Measurements from ENCODE around the gene EXD3.

EXD3 gene

DNA sequence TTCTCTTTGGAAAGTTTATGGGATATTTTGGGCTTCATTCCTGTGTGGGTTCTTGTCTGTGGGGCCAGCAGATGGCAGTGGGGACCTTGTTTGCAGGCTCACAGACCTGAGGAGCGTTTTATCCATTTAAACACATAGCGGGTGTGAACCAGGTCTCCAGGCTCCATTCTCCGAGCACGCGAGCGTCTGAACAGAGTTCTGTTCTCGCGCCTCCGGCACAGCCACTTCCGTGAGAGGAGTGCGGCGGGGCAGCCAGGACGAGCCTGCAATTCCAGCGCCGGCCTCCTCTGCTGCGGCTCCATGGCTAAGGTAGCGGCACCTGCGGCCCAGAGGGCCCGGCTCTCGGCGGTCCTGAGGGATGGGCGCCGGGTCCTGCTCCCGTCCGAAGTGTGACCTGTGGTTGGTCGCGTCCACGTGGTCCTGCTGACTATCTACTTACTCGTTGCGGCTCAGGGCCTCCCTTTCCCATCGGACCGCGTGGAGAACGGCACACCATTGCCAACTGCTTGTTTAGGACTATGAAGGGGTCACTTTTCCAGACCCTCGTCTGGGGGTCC lies 128.2 kb downstream of the EXD3 start:
- DNase-seq (ENCODE audit: low read depth): no peak

DNA sequence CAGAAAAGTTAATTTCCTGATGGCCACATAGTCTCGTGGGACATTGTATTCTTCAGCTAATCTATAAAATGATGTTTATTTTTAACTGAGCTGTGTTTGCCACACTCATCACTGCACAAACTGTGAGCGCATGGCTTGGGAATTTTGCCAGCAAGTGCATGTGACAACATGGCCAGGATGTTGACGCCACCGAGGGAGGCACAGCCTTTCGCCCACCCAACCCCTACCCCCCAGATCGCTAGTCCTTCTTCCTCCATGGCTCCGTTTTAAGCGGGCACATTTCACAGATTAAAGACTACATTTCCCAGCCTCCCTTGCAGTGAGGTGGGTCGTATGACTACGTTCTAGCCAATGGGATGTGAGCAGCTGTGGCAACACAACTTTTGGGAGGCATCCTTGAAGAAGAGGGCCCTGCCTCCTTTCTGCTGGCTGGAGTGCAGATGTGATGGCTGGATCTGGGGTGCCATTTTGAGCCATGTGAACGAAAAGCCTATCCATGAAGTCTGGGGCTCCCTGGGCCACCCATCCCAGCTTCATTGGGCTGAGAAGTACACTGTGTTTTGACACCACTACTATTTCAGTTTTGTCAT lies 128.8 kb downstream of the EXD3 start:
- DNase-seq (ENCODE audit: low read depth): no peak

DNA sequence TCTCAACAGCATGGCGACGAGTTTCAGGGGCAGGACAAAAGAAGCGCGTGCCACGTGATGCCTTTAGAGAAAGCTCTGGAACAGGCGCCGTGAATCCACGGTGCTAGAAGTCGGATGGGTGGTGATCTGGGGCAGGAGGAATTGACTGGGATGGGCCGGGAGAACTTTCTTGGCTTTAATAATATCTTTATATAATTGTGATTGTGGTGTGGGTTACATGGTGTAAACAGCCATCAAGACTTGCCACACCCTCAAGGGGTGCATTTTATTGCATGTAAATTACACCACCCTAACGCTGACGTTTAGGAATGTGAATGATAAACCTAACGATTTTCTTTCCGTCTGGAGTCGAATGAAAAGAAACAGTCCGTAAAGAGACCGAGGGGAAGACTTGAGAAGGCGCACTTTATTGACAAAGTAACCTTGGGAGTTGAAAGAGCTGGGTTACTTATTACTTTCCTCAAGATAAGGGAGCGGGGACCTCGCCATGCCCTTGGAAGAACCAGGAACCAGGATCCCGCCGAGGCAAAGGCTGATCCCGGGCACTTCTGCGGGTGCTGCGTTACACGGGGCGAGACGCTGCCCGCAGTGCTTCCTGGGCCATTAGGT lies 129.4 kb downstream of the EXD3 start:
- no peak for DNase-seq (ENCODE audit: low read depth)

DNA sequence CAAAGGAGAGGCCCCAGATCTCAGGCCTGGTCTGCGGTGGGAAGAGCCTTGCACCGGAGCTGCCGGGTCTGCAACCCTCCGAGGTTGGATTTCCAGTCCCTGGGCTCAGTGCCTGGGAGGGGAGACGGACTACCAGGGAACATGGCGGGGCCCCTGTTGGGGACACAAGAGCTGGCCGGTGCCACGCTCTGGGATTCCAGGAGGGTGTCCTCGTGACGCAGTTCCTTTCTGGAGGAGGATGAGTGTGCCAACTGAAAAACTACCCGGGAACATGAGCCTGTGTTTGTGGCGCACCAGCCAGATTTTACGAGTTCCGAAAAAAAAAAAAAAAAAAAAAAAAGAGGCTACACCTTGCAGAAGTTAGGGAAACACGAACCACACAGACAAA lies 129.9 kb downstream of the EXD3 start:
- DNase-seq (ENCODE audit: low read depth): no peak

DNA sequence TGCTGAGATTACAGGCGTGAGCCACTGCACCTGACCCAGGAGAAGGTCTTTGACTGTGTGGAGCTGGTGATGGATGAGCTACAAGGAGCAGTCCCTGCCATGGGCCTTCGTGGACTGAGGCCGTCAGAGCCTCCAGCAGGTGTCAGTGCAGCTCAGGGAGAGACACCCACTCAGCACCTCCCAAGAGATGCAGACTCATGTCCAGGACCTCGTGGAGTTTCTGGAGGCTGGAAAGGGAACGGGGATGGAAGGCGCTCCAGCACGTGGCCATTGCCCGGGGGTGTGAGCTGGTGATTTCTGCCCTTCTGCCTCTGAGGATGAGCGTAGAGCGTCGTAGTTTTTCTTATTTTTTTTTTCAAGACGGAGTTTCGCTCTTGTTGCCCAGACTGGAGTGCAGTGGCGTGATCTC lies 136.0 kb downstream of the EXD3 start:
- no peak for DNase-seq (ENCODE audit: low read depth)

DNA sequence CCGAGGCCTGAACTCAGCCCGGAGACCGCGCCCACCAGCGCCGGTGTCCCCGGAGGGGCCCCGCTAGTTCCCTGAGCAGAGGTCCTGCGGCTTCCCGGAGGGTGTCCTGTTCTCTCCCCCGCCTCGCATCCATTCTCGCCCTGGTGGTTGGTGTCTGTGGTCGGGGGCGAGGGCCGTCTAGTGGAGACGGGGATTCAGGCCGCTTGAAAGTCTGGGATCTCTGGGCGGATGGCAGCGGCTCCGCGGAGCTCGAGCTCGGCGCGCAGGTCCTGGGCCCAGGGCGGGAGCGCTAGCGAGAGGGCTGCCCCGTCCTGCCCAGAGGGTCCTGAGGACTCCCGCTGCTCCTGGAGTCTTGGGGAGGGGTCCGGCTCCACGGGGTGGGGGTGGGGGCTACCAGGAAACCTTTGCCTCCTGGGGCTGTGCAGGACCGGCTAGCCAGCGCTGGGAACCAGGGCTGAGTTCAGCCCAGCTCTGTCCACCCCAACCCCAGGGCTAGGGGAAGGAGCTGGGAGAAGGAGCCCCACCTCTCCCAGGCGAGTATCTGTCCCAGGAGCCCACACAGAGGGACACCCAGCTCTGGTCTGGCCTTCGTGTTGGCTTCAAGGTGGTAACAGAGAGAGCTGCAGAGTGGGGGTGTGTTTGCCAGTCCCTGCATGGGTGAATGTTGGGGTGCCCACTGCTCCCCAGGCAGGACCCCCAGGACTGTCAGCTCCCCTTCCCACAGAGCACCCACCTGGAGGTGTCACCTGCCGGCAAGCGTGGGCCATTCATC lies 141.4 kb downstream of the EXD3 start:
- no peak for DNase-seq (ENCODE audit: low read depth)

GRCh38 chr9:137280474-137281344 lies 142.3 kb downstream of the EXD3 start:
- DNase-seq (ENCODE audit: low read depth): no peak

- no peak for DNase-seq (ENCODE audit: low read depth)
Measured at GRCh38 chr9:137279741-137280473, 143.1 kb downstream of the EXD3 start.

GRCh38 chr9:137278721-137279711 lies 143.9 kb downstream of the EXD3 start:
- DNase-seq (ENCODE audit: low read depth): no peak

GRCh38 chr9:137278061-137278701 lies 144.8 kb downstream of the EXD3 start:
- DNase-seq (ENCODE audit: low read depth): no peak

- no peak for DNase-seq (ENCODE audit: low read depth)
Measured at GRCh38 chr9:137277329-137278041, 145.5 kb downstream of the EXD3 start, which contains the start of gene TOR4A. Gene TOR4A, plus strand, starts transcription at chr9:137277726. Its CDS starts 964 bp downstream, at chr9:137278690.

DNA sequence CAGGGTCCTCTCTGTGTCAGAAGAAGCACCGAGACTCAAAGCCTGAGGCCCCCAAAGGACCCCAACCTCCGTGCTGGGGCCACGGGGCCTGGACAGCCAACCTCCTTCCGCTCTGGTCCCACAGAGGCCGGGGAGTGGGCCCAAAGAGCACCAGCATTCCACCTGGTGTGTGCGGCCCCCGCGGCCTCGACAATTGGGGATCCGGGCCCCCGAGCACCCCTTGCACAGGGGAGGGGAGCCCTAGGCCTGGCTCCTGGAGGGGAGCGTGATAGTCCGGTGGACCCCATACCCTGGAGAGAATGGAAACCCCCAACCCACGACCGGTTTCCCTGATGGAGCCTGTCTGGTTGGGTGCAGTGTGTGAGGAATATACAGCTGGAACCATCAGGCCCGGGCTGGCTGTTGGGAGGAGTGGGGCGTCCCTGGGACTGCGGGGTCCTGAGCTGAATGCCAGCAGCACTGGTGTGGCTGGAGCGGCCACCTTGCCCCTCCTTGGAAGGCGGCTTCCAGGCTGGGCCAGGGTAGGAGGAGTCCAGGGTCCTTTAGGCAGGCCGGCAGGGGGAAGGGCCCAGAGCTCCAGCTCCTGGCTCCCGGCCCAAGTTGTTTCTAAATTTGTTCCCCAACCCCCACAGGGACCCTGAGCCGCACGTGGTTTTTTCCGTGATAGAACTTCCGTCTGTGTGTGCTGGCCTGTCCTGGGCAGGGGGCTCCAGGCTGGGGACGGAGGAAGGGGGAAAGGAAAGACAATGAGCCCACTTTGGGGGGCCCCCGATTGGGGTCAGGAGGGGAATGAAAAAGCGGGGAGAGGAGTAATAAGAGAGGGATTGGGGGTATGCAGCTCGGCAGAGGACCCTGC lies 146.3 kb downstream of the EXD3 start:
- DNase-seq (ENCODE audit: low read depth): no peak

- DNase-seq (ENCODE audit: low read depth): no peak
Measured at GRCh38 chr9:137275588-137276472, 147.1 kb downstream of the EXD3 start.

DNA sequence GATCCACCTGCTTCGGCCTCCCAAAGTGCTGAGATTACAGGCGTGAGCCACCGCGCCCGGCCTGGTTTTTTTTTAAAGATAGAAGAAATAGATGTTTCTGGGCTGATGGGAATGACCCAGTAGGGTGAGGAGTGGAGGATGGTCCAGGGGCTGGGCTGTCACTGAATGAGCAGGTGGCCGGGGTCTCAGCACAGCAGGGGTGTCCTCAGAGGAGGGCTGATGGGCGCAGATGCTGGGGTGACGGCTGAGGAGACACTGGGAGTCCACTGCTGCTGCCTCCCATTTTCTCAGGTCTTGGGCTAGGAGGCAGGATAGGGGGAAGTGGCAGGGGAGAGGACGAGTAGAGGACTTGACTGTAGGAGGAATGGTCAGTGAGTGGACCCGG lies 147.8 kb downstream of the EXD3 start:
- DNase-seq (ENCODE audit: low read depth): no peak

GRCh38 chr9:137273611-137274320 lies 149.2 kb downstream of the EXD3 start:
- no peak for DNase-seq (ENCODE audit: low read depth)

DNA sequence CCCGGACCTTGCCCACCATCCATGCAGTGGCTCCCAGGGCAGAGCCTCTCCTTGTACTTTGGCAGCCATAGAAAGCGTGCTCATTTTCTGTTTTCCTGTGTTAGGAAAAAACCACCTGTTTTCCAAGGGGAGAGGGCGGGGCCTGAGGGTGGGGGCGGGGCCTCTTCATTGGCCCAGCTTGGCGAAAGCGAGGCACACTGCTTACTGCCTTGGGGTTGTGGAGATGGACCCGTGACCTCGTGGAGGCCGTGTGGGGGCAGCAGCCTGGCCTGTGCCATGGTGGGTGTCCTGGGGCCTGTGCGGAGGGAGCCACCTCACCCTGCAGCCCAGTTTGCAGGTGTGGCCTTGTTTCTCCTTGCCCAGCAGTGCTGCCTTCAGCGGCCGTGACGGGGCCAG lies 149.9 kb downstream of the EXD3 start:
- DNase-seq (ENCODE audit: low read depth): no peak

Measured in GM04504 (cell line).